Measurements from ENCODE around the gene CCDC85B.
A peak's percentile ranks its signal among the peaks of the same experiment; 100 is the strongest.

The CCDC85B gene

GRCh38 chr11:65858681-65859087 lies 31.8 kb upstream of the CCDC85B start:
- TF ChIP-seq, protein P1, sequence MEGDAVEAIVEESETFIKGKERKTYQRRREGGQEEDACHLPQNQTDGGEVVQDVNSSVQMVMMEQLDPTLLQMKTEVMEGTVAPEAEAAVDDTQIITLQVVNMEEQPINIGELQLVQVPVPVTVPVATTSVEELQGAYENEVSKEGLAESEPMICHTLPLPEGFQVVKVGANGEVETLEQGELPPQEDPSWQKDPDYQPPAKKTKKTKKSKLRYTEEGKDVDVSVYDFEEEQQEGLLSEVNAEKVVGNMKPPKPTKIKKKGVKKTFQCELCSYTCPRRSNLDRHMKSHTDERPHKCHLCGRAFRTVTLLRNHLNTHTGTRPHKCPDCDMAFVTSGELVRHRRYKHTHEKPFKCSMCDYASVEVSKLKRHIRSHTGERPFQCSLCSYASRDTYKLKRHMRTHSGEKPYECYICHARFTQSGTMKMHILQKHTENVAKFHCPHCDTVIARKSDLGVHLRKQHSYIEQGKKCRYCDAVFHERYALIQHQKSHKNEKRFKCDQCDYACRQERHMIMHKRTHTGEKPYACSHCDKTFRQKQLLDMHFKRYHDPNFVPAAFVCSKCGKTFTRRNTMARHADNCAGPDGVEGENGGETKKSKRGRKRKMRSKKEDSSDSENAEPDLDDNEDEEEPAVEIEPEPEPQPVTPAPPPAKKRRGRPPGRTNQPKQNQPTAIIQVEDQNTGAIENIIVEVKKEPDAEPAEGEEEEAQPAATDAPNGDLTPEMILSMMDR (IDR thresholded peaks at IDR 0.05; ENCODE audit: low read length), result no peak
- no peak for TF ChIP-seq EZH2 (IDR thresholded peaks at IDR 0.05; ENCODE audit: borderline replicate concordance, low read length)
- Histone ChIP-seq H3K36me3 (ENCODE audit: insufficient read depth, low read length) (peaks cover 64% of the 10 kb centered on the region), H2AFZ (ENCODE audit: low read length) (no peak overlapping the region), H3K4me3 (ENCODE audit: low read depth, low read length, poor library complexity, severe bottlenecking) (peak overlapping the region; percentile 99), H3K27me3 (ENCODE audit: insufficient read depth, low read length) (no peaks in the 10 kb centered on the region), H3K4me1 (ENCODE audit: insufficient read depth, low read length, severe bottlenecking) (peaks cover 32% of the 10 kb centered on the region), H3K27ac (ENCODE audit: low read depth, low read length, poor library complexity, severe bottlenecking) (peak overlapping the region; percentile 94), H4K20me1 (ENCODE audit: insufficient read depth, low read length) (peaks cover 5% of the 10 kb centered on the region; the same call in 1 of the 2 replicates), H3K79me2 (ENCODE audit: insufficient read depth, low read length) (peaks cover 23% of the 10 kb centered on the region), H3K9ac (ENCODE audit: low read length) (peak overlapping the region; percentile 86), H3F3A (ENCODE audit: insufficient read depth, low read length) (0 out of 2 replicates have a peak, but pooled peaks cover 5% of the 10 kb centered on the region), H3K9me2 (ENCODE audit: low read depth, low read length) (no peaks in the 10 kb centered on the region), H3K4me2 (ENCODE audit: low read length) (peak overlapping the region; percentile 88), H3K9me3 (ENCODE audit: low read length) (no peaks in the 10 kb centered on the region)

DNA sequence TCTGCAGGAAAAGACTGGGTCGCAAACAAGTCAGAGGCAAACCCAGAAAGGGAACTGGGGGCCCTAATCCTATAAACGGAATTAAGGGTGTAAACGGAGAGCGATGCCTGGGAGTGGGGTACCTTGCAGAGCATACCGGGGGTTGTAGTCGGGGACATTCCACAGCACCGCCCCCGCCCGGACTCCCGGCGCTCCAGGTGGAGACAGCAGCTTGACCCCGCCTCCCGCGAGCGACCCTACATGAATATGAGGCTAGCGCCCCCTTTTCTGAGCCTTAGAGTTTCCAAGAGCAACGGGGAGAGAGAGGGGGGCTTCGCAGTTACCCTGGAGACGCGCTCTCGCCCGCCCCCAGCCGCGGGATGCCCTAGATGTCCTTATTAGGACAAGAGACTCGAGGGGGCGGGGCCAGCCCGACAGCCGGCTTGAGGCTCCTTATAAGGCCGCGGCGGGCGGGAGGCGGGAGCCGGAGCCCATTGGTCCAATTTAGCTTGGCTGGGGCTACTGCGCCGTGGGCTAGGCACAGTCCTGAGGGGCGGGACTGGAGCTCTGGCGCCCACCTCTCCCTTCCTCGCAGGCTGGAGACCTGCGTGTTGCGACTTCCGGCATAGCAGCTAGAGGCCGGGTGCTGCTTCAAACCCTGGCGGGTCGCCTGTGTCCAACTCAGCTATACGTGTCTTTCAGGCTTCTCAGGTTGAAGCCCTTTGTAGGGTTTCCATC lies 31.2 kb upstream of the CCDC85B start:
- Histone ChIP-seq H3K4me3 (ENCODE audit: low read depth, low read length, poor library complexity, severe bottlenecking) (peak overlapping the region; percentile 99), H3K79me2 (ENCODE audit: insufficient read depth, low read length) (peaks cover 23% of the 10 kb centered on the region)

GRCh38 chr11:65859812-65860277 lies 30.6 kb upstream of the CCDC85B start:
- H3K79me2 ChIP-seq (ENCODE audit: insufficient read depth, low read length), result peaks cover 23% of the 10 kb centered on the region
- no peaks in the 10 kb centered on the region for H3K9me2 ChIP-seq (ENCODE audit: low read depth, low read length)
- peak overlapping the region; percentile 82 for H3K4me2 ChIP-seq (ENCODE audit: low read length)
- TF ChIP-seq, protein P1 (IDR thresholded peaks at IDR 0.05; ENCODE audit: low read length), result no peak
- no peak for TF ChIP-seq EZH2 (IDR thresholded peaks at IDR 0.05; ENCODE audit: borderline replicate concordance, low read length)
- H3K27ac ChIP-seq (ENCODE audit: low read depth, low read length, poor library complexity, severe bottlenecking), result peak overlapping the region; percentile 94
- H3K9ac ChIP-seq (ENCODE audit: low read length), result peak overlapping the region; percentile 87
- H3K4me3 ChIP-seq (ENCODE audit: low read depth, low read length, poor library complexity, severe bottlenecking), result peak overlapping the region; percentile 99
- no peak overlapping the region for H2AFZ ChIP-seq (ENCODE audit: low read length)
- no peaks in the 10 kb centered on the region for H3K27me3 ChIP-seq (ENCODE audit: insufficient read depth, low read length)
- peaks cover 64% of the 10 kb centered on the region for H3K36me3 ChIP-seq (ENCODE audit: insufficient read depth, low read length)
- peaks cover 32% of the 10 kb centered on the region for H3K4me1 ChIP-seq (ENCODE audit: insufficient read depth, low read length, severe bottlenecking)
- peaks cover 5% of the 10 kb centered on the region; the same call in 1 of the 2 replicates for H4K20me1 ChIP-seq (ENCODE audit: insufficient read depth, low read length)
- H3F3A ChIP-seq (ENCODE audit: insufficient read depth, low read length), result 0 out of 2 replicates have a peak, but pooled peaks cover 5% of the 10 kb centered on the region
- H3K9me3 ChIP-seq (ENCODE audit: low read length), result no peaks in the 10 kb centered on the region

More for the DNA sequence above, 31.2 kb upstream of the CCDC85B start:
- H3K27me3 ChIP-seq (ENCODE audit: insufficient read depth, low read length), result no peaks in the 10 kb centered on the region
- peak overlapping the region; percentile 94 for H3K27ac ChIP-seq (ENCODE audit: low read depth, low read length, poor library complexity, severe bottlenecking)
- peaks cover 32% of the 10 kb centered on the region for H3K4me1 ChIP-seq (ENCODE audit: insufficient read depth, low read length, severe bottlenecking)
- H3K9me2 ChIP-seq (ENCODE audit: low read depth, low read length), result no peaks in the 10 kb centered on the region
- no peaks in the 10 kb centered on the region for H3K9me3 ChIP-seq (ENCODE audit: low read length)
- peak overlapping the region; percentile 88 for H3K4me2 ChIP-seq (ENCODE audit: low read length)
- peaks cover 5% of the 10 kb centered on the region; the same call in 1 of the 2 replicates for H4K20me1 ChIP-seq (ENCODE audit: insufficient read depth, low read length)
- 0 out of 2 replicates have a peak, but pooled peaks cover 5% of the 10 kb centered on the region for H3F3A ChIP-seq (ENCODE audit: insufficient read depth, low read length)
- H3K9ac ChIP-seq (ENCODE audit: low read length), result peak overlapping the region; percentile 87
- H2AFZ ChIP-seq (ENCODE audit: low read length), result no peak overlapping the region
- H3K36me3 ChIP-seq (ENCODE audit: insufficient read depth, low read length), result peaks cover 64% of the 10 kb centered on the region
- TF ChIP-seq, protein P1 (IDR thresholded peaks at IDR 0.05; ENCODE audit: low read length), result no peak
- TF ChIP-seq EZH2 (IDR thresholded peaks at IDR 0.05; ENCODE audit: borderline replicate concordance, low read length), result no peak
